DND-41 (cell line): Measurements from ENCODE around the gene ERC1.

ENCODE experiments used
- CTCF ChIP-seq: IDR thresholded peaks from 2 replicates; pipeline ENCODE4 v1.5.1; 2012; ENCODE audit warnings: borderline replicate concordance, low read length, moderate library complexity, mild to moderate bottlenecking; ENCODE audit not compliant: poor library complexity, severe bottlenecking; ENCODE audit errors: extremely low read depth
- EZH2 ChIP-seq: IDR thresholded peaks from 3 replicates; pipeline ENCODE4 v1.6.1; 2012; ENCODE audit warnings: borderline replicate concordance, low read depth, mild to moderate bottlenecking, moderate library complexity, low read length, inconsistent platforms; ENCODE audit not compliant: severe bottlenecking

- TF ChIP-seq EZH2 (no peak), CTCF (no peak)
Observed at GRCh38 chr12:1030779-1031178, 39.8 kb downstream of the ERC1 start.
